Measurements from ENCODE around the gene ATM. TPM values are rescaled to one million over a fixed set of nuclear protein-coding genes. Genes with fewer than 3 reads are reported as not detected.
"Not testable (repeated sequence)": the region's sequence is repeated elsewhere in the genome, so short reads cannot be mapped to it uniquely, and the experiment has no call there.

Gene ATM
- total RNA-seq, 1 donor from 2014 or later, result 93.8 TPM

DNA sequence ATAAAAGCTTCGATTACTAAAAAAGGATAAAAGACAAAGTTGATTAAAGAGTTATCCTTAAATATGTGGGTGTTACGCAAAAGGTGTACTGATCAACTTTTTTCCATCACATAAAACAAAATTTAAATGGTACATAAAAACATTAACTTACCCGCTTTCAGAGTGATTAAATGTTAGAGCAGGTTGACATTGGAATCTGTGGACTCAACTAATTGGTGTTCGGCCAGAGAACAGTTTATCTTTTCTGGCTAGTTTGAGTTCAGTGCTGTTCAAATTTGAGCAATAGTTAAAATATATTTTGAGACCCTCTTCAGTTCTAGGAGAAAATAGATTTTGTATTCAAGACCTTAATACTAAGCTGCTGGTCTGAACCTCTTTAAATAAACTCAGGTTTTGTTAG, 56.1 kb downstream of the ATM start:
- DNase-seq, result no peak

DNA sequence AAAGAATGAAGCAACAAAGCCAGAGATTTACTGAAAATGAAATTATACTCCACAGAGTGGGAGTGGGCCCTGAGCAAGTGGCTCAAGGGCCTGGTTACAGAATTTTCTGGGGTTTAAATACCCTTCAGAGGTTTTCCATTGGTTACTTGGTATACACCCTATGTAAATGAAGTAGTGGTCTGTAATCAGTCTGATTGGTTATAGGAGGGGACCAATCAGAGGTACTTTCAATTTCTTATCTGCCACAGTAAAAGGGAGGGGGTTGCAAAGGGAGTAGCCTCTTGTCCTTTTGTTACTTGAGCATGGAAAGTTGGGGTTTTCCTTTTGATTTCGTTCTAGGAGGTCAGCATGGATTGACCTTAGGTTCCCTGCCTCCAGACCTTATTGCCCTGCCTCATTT, 63.5 kb downstream of the ATM start:
- DNase-seq, result no peak

DNA sequence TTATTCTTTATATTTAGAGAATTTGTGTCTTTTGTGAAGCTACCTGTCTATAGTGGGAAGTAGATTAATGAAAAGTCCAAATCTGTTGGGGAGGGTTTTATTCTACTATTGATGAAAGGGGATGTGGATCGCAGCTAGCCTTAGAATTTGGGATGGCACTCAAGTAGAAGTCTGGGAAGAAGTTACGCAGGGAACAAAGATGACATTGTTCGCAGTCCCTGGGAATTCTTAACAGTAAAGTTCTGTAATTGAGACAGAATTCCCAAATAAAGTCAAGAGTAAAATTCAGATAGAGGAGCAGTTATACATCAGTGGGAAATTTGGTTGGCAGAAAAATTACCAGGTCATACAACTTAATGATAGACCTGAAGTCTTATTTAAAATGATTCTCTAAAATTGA, 64.1 kb downstream of the ATM start:
- DNase-seq, result no peak

DNA sequence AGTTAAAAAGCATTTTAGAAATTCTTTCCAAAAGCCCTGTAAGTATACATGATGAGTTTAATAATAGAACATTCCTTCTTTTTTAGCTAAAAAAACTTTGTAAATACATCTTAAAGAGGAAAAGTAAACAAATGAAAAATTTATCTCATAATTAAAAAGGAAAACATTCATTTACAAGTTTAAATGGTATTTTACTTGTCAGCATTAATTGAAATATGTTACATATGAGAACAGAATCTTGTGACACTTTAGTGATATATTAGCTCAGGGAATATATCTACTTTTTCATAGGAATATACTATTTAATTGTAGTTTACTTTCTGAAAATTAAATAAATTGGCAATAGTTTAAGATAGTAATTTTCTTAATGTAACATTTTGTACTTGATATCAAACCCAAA, 66.2 kb downstream of the ATM start:
- not testable (repeated sequence) for DNase-seq

DNA sequence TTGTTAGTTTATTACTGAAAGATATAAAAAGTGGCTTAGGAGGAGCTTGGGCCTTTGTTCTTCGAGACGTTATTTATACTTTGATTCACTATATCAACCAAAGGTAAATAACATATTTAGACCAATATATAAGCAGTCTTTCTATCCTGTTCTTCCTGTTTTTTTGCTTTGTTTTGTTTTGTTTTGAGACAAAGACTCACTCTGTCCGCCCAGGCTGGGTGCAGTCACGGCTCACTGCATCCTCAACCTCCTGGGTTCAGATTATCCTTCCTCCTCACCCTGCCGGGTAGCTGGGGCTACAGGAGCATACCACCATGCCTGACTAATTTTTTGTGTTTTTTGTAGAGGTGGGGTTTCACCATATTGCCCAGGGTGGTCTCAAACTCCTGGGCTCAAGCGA, 66.8 kb downstream of the ATM start:
- DNase-seq, result no peak

DNA sequence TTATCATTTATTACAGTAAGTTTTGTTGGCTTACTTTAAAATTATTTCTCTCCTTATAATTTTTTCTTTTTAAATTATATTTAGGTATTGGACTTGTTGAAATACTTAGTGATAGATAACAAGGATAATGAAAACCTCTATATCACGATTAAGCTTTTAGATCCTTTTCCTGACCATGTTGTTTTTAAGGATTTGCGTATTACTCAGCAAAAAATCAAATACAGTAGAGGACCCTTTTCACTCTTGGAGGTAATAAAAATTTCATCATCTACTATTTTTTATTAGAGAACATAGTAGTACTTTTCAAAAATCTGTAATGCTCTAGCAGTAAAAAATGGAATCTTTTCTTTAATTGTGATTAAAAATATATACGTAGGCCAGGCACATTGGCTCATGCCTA, 70.4 kb downstream of the ATM start:
- no peak for DNase-seq

DNA sequence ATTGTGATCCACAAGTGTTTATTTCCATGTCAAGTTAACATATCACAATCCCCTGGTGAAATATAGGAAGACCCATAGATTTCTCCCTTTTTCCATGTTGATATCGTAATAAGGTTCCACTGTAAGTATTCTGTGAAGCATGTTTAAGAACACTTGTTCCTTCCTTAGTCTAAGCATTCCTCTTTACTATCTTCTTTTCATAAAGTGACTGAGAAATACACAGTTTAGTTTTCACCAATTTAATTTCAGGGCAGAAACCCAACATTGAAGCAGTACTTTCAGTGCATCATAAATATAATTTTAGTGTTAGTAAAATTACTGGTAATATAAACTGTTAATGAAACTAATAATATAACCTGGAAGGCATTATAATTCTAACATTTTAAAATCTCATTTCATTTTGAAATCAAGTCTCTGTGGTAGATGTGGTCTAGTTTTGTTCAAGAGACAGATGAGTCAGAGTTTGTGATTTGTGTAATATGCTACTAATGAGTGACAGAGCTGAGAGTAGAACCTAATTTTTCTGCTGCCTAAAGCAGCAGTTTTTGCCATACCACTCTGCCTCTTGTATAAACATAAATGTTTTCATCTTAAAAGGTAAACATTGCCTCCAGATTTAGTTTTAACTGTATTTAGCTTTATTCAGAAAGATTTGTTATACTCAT, 79.4 kb downstream of the ATM start:
- DNase-seq, result no peak

DNA sequence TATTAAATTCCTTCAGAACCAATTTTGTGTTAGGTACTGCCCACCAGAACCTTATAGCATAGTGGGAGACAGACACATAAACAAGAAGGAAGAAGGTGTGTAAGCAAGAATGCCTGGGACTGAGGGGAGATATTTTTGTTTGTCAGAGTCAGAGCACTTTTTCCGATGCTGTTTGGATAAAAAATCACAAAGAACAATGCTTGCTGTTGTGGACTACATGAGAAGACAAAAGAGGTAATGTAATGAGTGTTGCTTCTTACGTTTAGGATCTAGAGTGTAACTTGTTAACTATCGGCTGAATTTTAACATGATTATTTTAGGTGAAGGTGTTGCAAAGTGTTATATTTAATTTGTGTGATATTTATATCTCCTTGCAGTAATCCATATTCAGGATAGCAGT, 84.9 kb downstream of the ATM start:
- no peak for DNase-seq

DNA sequence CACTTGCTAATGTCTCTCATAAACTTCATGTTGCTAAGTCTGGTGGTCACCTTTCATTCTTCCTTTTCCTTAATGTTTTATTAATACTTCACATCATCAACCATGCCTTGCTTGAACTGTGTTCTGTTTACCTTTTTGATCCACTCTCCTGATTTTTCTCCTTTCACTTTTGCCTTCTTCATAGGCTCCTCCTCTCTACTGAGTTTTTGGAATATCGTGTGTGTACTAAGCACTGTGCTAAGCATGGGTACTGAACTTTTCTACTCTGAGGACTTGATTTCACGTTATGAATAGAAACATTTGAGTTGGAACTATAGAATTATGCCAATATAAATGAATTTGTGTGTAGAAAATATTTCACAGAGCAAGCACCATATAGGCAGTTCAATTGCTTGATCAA, 90.6 kb downstream of the ATM start:
- DNase-seq, result no peak

DNA sequence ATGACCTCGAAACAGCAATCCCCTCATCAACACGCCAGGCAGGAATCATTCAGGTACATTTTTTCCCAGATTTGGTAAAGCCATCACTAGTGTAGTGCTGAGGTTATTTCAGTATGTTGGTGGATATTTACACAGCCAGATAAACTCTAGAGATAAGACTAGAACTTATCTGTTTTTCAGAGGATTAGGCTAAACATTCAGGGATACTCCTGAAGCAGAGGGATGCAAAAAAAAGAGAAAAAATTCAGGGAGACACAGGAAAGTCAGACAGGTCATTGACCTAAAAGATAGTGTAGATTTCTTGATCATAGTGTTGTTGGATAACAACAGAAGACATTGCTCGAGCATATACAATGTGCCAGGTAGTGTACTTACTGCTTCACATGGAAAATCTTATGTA, 93.2 kb downstream of the ATM start:
- DNase-seq, result no peak

DNA sequence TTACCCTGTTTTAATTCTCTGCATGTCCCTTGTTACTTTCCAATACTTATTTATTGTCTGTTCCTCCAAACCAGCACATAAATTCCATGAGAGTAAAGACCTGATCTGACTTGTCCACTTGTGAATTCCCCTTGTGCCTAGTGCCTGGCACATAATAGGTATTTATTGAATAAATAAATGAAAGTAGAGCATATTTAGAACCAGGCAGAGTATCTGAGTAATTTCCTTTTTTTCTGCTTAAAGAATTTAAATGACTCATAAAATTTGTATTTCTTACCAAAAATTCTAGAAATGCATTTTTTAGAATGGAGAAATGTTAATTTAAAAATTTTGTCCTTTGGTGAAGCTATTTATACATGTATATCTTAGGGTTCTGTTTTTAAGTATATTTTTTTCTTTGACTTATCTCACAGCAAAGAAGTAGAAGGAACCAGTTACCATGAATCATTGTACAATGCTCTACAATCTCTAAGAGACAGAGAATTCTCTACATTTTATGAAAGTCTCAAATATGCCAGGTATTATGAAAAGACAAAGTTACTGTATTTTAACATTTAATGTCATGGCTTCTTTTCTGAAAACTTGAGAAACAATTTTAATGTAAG, 96.8 kb downstream of the ATM start:
- DNase-seq, result no peak

DNA sequence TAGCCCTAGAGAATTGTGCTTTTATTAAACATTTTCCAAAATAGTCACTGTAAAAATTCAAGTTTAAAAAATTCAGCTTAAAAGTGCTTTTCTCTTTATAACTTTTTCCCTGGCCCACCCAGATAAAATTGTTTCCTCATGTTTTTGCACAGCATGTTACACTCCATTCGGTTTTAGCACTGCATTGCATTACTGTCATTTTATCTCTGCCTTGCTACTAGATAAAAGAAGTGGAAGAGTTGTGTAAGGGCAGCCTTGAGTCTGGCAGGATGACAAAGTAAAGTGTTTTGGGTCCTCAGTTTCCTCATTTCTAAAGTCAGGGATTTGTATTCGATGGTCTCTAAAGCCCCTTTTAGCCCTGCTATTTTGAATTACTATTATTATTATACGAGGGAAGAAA, 99.8 kb downstream of the ATM start:
- DNase-seq, result no peak

DNA sequence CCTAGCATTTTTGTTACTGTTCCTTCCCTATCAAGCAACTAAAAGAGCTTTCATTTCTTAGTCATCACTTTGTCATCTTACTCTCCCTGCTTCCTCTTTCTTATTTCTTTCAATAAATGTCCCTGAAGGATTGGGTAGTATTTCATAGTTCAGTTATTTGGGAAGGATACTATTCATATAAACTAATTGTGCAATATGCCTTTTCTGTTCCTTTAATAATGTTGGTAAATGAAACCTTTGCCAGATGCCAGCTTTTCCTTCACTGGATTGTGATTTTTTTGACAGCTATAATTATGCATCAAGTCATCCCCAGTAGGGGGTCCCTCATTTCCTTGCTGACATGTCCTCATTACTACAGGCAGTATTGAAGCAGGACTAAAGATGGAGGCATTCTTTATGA, 101.7 kb downstream of the ATM start:
- no peak for DNase-seq

DNA sequence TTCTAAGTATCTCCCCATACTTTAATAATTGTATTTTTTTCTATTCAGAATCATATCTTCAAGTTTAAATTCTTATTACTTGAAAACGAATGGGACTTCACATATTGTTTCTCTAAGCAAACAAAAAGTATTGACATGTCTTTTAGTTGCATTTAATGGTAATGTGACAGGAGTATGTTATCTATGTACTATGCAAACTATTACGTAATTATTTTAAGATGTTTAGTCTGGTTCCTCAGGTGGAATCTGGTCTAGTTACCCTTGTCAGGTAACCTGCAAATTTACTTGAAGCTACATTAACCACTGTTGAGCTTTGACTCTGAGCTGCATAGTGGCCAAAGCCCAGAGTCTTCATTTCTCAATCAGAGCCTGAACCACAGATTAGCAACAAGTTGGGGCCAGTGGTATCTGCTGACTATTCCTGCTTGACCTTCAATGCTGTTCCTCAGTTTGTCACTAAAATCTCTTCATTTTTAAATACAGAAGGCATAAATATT, 110.6 kb downstream of the ATM start:
- DNase-seq, result no peak

DNA sequence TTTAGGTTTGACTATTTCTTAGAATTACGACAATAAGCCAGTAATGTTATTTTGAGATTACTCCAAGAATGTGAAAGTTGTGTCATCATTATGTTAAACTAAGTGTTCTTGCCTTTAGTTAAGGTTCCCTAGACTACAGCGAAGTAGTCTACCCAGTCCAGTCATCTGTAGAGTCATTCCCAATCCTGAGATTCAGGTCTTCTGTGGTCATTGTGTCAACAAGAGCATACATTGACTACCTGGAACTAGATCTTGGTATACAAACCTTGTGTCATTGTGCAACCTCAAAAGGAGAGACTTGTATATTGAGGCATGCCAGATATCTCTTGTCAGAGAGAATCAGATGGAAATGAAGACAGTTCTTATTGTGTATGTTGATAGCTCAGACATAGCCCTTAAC, 115.9 kb downstream of the ATM start:
- DNase-seq, result no peak

DNA sequence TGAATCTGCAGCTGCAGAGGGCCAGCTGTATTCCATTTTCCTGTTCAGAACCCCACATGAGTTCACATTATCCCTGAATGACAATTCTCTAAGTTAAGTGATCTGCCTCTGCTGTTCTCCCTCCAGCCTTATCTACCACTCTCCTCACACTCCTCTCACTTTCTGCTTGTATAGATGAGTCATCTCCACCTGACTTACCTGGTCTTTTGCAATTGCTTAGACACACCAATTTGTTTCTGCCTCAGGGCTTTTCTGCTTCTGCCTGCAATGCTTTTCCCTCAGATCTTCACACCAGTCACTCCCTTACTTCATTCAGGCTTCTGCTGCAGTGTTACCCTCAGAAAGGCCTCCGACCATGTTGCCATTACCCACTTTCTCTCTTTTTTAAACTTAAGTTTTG, 118.1 kb downstream of the ATM start:
- DNase-seq, result no peak

DNA sequence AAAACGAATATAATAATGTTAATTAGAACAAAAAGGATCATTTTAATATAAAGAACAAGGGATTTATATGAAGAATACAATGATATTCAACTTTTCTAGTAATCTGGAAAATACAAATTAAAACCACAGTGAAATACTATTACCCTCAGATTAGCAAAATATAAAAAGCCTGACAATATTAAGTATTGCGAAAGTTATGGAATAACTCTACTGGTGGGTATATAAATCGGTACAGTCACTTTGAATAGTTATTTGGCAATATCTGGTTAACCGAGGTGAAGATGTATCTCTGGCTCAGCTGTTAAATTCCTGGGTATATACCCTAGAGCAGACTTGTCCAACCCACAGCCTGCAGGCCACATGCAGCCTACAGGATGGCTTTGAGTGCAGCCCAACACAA, 118.8 kb downstream of the ATM start:
- DNase-seq, result no peak

DNA sequence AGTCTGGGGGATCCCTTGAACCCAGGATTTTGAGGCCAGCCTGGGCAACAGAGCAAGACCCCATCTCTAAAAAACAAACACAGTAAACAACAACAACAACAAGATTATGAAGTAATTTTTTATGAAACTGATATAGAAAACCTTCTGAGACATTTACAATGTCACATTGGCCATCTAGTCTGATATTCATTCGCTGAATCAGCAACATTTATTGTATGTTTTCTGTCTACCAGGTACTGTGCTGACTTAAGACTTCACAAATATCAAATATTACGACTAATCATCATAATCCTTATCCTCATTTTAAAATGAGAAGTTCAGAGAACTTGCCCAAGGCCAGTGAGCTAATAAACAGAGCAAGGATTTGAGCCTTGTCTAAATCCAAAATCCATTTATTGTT, 120.8 kb downstream of the ATM start:
- no peak for DNase-seq

DNA sequence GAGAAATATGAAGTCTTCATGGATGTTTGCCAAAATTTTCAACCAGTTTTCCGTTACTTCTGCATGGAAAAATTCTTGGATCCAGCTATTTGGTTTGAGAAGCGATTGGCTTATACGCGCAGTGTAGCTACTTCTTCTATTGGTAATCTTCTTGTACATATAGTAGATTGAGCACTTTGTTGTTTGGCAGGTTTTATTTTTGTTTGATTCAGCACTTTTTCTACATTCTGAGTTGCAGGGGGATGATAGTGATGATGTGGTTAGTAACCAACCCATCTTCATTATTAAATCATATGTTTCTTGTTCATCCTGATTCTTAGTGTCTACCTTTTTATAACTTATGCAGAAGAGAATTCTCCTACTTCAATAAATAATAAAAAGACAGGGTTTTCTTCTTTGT, 122.9 kb downstream of the ATM start:
- DNase-seq, result no peak

DNA sequence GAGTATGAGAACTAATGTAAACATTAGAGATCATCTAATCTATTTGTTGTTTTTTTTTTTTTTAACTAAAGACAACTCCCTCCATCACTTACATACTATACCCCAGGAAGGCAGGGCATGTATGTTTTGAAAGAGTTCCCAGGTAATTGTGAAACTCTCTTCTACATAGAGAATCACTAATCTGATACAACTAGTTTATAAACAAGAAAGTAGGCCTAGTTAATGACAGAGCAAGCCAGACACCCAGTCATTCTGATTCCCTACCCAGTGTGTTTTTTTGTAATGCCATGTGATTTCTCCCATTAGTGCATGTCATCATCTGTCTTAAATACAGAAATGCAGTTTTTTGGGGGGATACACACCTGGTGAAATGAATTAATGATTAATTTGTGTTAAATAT, 123.6 kb downstream of the ATM start:
- no peak for DNase-seq

DNA sequence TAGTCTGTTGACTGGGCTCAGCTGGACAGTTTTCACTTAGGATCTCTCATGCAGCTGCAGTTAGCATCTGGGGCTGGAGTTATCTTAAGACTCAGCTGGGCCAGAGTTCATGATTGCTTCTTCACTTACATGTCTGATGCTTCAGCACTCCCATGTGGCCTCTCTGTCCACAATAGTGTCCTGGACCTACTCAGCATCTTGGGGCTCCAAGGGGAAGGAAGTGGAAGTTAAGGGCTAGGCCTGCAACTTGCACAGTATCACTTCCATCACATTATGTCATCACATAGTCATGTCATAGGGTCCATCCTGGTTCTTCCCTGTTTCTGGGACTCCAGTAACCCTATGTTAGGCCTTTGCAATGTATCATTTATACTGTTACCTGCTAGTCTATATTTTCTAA, 128.6 kb downstream of the ATM start:
- DNase-seq, result no peak

DNA sequence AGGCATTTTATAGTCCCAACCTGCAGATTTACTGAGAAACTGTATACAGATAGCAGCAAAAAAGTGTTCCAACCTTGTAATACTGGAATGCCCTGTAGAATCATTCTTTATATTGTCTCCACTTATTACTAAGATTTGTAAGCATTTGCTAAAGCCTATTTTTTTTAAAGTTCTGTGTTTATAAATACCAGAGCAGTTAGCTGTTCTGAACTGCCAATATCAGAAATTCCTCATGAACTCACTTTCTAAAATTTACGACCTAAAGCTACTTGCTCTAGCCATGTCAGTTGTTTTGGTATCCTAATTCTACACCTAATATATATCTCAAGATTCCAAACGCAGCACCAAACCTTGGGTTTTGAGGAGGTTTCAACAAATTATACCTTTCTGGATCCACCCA, 141.3 kb downstream of the ATM start:
- DNase-seq, result no peak

DNA sequence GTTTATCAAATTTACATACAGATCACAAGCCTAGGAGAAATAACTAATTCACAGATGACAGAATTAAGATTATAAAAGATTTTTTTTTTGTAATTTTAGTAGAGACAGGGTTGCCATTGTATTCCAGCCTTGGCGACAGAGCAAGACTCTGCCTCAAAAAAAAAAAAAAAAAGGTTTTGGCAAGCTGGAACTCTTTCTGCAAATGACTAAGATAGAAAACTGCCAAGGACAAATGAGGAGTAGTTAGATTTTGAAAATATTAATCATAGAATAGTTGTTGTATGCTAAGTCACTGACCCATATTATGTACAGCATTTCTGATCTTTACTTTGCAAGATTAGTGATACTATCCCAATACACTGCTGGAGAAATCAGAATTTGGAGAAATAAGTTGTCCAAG, 145.3 kb downstream of the ATM start:
- no peak for DNase-seq

DNA sequence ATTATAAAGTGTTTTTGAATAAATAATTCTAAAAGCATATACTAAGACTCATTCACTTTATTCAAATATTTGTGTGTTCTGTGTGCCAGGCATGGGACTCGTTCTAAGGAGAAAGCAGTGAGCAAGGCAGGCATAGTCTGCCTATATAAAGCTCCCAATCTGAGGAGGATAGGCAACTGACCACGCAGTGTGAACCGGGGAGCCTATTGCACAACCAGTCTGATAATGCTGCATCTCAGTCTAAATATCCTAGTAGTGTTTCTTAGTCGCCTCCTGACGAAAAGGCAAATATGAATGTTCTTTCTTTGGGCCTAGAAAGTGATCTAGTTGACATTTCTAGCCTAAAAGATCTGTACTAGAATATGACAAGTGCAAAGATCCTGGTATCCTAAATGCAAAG, 146.2 kb downstream of the ATM start:
- no peak for DNase-seq

DNA sequence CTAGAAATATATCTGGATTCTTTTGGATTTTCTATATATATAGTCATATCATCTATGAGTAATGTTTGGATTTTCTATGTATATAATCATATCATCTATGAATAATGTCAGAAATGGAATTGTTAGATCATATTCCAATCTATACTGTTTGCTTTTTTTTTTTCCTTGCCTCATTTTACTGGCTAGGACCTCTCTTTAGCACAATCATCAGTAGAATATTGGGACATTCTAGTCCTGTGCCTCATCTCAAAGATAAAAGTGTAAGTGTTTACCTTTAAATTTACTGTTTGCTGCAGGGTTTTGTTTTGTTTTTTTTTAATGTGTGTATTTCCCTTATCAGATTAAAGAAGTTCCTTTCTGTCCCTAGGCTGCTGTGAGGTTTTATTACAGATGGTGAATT, 147.4 kb downstream of the ATM start:
- no peak for DNase-seq
